ENCODE measurements around the gene CAPN10. TPM values are rescaled to one million over a fixed set of nuclear protein-coding genes. Genes with fewer than 3 reads are reported as not detected.
A peak's percentile ranks its signal among the peaks of the same experiment; 100 is the strongest.

CAPN10 gene
- total RNA-seq, 1 donor from 2014 or later, result 27.8 TPM

DNA sequence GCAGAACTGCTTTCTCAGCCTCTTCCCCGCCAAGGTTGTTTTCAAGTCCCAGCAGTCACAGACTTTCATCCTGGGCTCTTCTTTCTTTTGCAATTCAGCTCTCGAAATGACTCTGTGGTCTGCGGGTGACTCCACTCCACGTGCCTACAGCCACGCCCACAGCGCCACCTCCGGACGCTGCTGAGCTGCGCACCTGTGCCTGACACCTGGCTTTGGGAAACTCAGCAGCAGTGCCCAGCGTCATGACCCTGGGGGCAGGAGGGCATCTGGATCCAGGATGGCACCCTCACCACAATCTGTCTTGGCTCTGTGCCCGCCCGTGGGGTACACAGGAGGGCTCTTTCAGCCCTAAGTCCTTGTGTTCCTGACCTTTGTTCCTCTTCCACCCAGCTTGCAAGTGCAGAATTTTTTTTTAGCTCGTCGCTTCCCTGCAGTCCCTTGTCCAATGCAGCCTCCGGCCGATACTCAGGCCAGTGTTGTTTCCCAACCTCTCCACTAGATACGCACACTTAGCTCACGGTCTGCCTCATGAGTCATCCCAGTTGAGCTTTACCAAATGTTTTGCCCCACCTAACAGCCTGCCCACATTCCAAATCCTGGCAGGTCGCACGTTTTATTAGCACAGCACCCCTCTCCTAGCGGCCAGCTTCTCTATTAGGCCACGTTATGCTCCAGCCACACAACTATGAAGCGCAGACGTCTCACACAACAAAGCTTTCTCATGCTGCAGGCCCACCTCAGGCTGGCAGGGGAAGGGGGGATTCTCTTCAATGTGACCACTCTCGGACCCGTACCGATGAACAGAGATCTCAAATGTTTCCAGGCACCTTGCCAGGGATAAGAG lies 6.5 kb upstream of the CAPN10 start:
- TF ChIP-seq, protein P1, sequence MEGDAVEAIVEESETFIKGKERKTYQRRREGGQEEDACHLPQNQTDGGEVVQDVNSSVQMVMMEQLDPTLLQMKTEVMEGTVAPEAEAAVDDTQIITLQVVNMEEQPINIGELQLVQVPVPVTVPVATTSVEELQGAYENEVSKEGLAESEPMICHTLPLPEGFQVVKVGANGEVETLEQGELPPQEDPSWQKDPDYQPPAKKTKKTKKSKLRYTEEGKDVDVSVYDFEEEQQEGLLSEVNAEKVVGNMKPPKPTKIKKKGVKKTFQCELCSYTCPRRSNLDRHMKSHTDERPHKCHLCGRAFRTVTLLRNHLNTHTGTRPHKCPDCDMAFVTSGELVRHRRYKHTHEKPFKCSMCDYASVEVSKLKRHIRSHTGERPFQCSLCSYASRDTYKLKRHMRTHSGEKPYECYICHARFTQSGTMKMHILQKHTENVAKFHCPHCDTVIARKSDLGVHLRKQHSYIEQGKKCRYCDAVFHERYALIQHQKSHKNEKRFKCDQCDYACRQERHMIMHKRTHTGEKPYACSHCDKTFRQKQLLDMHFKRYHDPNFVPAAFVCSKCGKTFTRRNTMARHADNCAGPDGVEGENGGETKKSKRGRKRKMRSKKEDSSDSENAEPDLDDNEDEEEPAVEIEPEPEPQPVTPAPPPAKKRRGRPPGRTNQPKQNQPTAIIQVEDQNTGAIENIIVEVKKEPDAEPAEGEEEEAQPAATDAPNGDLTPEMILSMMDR (IDR thresholded peaks at IDR 0.05), result no peak
- H3K36me3 ChIP-seq, result peaks cover 17 to 35% of the 10 kb centered on the region in 2 donors
- peak overlapping the region; percentile 39 to 48 for H3K27ac ChIP-seq
- peaks cover 4 to 7% of the 10 kb centered on the region in 2 donors for H3K4me1 ChIP-seq
- no peaks in the 10 kb centered on the region for H3K27me3 ChIP-seq
- peak; percentile 47 to 86 for DNase-seq (ENCODE audit: low spot score in 2 of 2)
- no peaks in the 10 kb centered on the region for H3K9me3 ChIP-seq
- intact Hi-C loops (cut with DNase I), result no loop called here
- H3K4me3 ChIP-seq, result no peak overlapping the region

- intact Hi-C loops (cut with DNase I), result no loop called here
- TF ChIP-seq, protein P1 (IDR thresholded peaks at IDR 0.05), result no peak
- Histone ChIP-seq H3K4me1 (peaks cover 12 to 14% of the 10 kb centered on the region in 2 donors), H3K9me3 (no peaks in the 10 kb centered on the region), H3K4me3 (no peak overlapping the region), H3K27ac (no peak overlapping the region), H3K27me3 (no peaks in the 10 kb centered on the region), H3K36me3 (peaks cover 11 to 16% of the 10 kb centered on the region in 2 donors)
- DNase-seq (ENCODE audit: low spot score in 2 of 2), result no peak
Observed at GRCh38 chr2:240581811-240582210, 4.7 kb upstream of the CAPN10 start.

- Histone ChIP-seq H3K27ac (no peak overlapping the region), H3K4me1 (peaks cover 17 to 20% of the 10 kb centered on the region in 2 donors)
- TF ChIP-seq, protein P1 (IDR thresholded peaks at IDR 0.05), result no peak
Observed at GRCh38 chr2:240582781-240583180, 3.8 kb upstream of the CAPN10 start.

GRCh38 chr2:240583774-240584173 lies 2.8 kb upstream of the CAPN10 start:
- no peaks in the 10 kb centered on the region for H3K27me3 ChIP-seq
- H3K27ac ChIP-seq, result no peak overlapping the region
- TF ChIP-seq, protein P1 (IDR thresholded peaks at IDR 0.05), result no peak
- DNase-seq (ENCODE audit: low spot score in 2 of 2), result no peak
- H3K9me3 ChIP-seq, result no peaks in the 10 kb centered on the region
- no peak overlapping the region for H3K4me3 ChIP-seq
- H3K36me3 ChIP-seq, result no peaks in the 10 kb centered on the region
- intact Hi-C loops (cut with DNase I), result no loop called here
- peaks cover 20 to 28% of the 10 kb centered on the region in 2 donors for H3K4me1 ChIP-seq

More at GRCh38 chr2:240582781-240583180, 3.8 kb upstream of the CAPN10 start:
- Histone ChIP-seq H3K9me3 (no peaks in the 10 kb centered on the region), H3K27me3 (no peaks in the 10 kb centered on the region), H3K4me3 (no peak overlapping the region), H3K36me3 (peaks cover 4 to 7% of the 10 kb centered on the region in 2 donors)
- intact Hi-C loops (cut with DNase I), result no loop called here
- DNase-seq (ENCODE audit: low spot score in 2 of 2), result no peak

DNA sequence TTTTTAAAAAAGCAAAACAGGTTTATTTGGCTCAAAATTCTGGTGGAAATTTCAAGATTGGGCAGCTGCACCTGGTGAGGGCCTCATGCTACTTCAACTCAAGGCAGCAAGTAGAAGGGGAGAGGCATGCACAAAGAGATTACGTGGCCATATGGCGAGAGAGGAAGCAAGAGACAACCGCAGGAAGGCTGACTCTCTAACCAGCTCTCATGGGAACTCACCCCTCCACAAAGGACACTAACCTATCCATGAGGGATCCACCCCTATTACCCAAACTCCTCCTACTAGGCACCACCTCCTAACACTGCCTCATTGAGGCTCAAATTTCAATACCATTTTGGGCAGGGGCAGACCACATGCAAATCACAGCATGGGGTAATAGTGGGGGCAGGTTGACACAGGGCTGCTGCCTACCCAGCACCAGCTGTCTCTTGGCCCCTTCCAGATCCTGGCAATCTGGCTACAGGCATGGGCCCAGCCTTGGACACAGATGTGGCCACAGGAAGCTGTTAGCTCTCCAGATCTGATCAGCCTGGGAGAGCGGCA lies 2.0 kb upstream of the CAPN10 start:
- Histone ChIP-seq H3K36me3 (peaks cover 0 to 3% of the 10 kb centered on the region in 2 donors), H3K27ac (no peak overlapping the region), H3K4me3 (peak overlapping the region in 1 of 2 donors; percentile 97), H3K9me3 (no peaks in the 10 kb centered on the region), H3K4me1 (peaks cover 20 to 28% of the 10 kb centered on the region in 2 donors), H3K27me3 (no peaks in the 10 kb centered on the region)
- DNase-seq (ENCODE audit: low spot score in 2 of 2), result no peak
- intact Hi-C loops (cut with DNase I), result no loop called here
- TF ChIP-seq, protein P1 (IDR thresholded peaks at IDR 0.05), result no peak
